Pancreas (tissue), 10 donors: Measurements from ENCODE around the gene FBN2. TPM values are rescaled to one million over a fixed set of nuclear protein-coding genes. Genes with fewer than 3 reads are reported as not detected.

ENCODE experiments used
- ATAC-seq, 4 donors: fragments of 200-7000 bp; cut with Tn5 transposase; one replicate each; pipeline versions ENCODE4 v1.8.0 to v1.9.1; 2020; ENCODE audit warnings: mild to moderate bottlenecking in 4 of 4, moderate library complexity in 4 of 4
- DNase-seq, 6 donors: peaks; one replicate each; pipeline ENCODE4 v3.0.0-alpha.2; 2020
- FAIRE-seq: peaks from 2 replicates; lab custom pipeline; 2012; peaks lifted over from hg19 to GRCh38; lab: Jason Lieb, UNC
- H3K27ac ChIP-seq, 4 donors: fragments of 200-600 bp; sonication (generic); 1 replicate in 3 of 4; 2 replicates in 1 of 4; pipeline versions ENCODE4 v1.5.0 to v1.8.0; 2020
- H3K27me3 ChIP-seq, 4 donors: fragments of 200-600 bp; one replicate each; pipeline ENCODE4 v1.8.0; 2021
- H3K36me3 ChIP-seq, 3 donors: fragments of 200-600 bp; sonication (generic) in 1 of 3; one replicate each; pipeline versions ENCODE4 v1.5.0 to v1.8.0; 2020 to 2021
- H3K4me1 ChIP-seq, 3 donors: fragments of 200-600 bp; one replicate each; pipeline ENCODE4 v1.8.0; 2021
- H3K4me3 ChIP-seq, 4 donors: fragments of 200-600 bp; sonication (generic) in 2 of 4; one replicate each; pipeline versions ENCODE4 v1.5.0 to v1.8.0; 2020 to 2021
- H3K9me3 ChIP-seq, 4 donors: fragments of 200-600 bp; one replicate each; pipeline ENCODE4 v1.8.0; 2021
- CTCF ChIP-seq, 4 donors: fragments of 200-600 bp; sonication (generic) in 3 of 4; IDR thresholded peaks; one replicate each; pipeline versions ENCODE4 v1.5.0 to v1.8.0; 2021; ENCODE audit warnings: antibody characterized with exemption in 4 of 4
- WGBS, 2 donors: extraction: QIAGEN DNeasy Blood & Tissue Kit; methylation state at CpG; one replicate each; pipeline ENCODE4 v1.1.7; 2013; 5-methylcytosine and 5-hydroxymethylcytosine counted together
- intact Hi-C, 3 donors: fragments of 100-400 bp; cut with DNase I; formaldehyde crosslinking; loops; one replicate each; pipeline versions ENCODE4 v1.11.1 to v1.14.2; 2022
- polyA plus RNA-seq, 2 donors: library from polyadenylated mRNA; stranded (reverse); fragments of 200-250 nt; gene quantifications; one replicate each; pipeline ENCODE4 v1.2.3, GENCODE V29; 2013
- total RNA-seq, 6 donors: library from RNA; stranded (reverse); fragmentation: NEBNext Ultra II Directional in 4 of 6; extraction: Animal tissue kit (Norgen Biotek cat#: 25700) in 4 of 6; gene quantifications; one replicate each; pipeline versions ENCODE4 v1.2.1 to v1.2.4, GENCODE V29; 2021 to 2023
- donor health status: healthy with polysubstance abuse.
- donor health status: DM: no; HTN: no; CAD: no; lungs with moderate emphysema.
- donor health status: DM: no; HTN: no; CAD: no.
- donor health status: control.
- donor health status: control.
- donor health status: Bipolar disorder and iron deficiency.
- donor health status: DM: yes; HTN: yes; CAD: no.
- donor health status: DM: no; HTN: no; CAD: no.
- donor health status: DM: no; HTN: no; CAD: no.
- donor health status: DM: yes; HTN: yes; CAD: no.

Gene FBN2
- total and polyA plus RNA-seq, 8 donors, result 0.04 to 0.78 (median 0.18) TPM; not detected in 3

DNA sequence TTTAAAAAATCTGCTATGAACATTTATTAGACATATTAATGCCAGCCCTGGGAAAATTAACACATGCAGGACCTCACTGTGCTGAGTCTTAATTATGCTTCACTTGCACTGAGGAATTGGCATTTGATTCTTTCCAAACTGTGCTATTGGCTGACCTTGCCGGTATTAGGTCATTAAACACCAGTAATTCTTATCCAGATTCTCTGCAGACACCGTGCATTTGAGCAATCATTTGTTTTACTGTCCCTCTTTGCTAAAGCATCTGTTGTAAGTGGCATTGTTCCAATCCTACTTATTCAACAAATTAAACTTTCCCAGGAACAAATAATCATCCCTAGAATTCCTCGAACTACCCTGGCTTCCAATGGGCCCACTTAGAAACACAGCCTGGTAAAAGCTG lies 309.5 kb downstream of the FBN2 start:
- H3K4me3 ChIP-seq, result no peak overlapping the region
- DNase-seq, result no peak
- no peaks in the 10 kb centered on the region for H3K27me3 ChIP-seq
- no peaks in the 10 kb centered on the region for H3K36me3 ChIP-seq
- no peaks in the 10 kb centered on the region for H3K4me1 ChIP-seq
- peak in 3 of 4 donors; percentile 19 to 47 (median 46) for ATAC-seq
- intact Hi-C loops, result no loop called here
- FAIRE-seq, result no peak
- no peaks in the 10 kb centered on the region for H3K9me3 ChIP-seq
- no peak overlapping the region for H3K27ac ChIP-seq
- no peak for TF ChIP-seq CTCF (IDR thresholded peaks at IDR 0.05)
- 22 to 25% methylated on average over 3 of the region's 3 CpGs for WGBS, 2 donors

DNA sequence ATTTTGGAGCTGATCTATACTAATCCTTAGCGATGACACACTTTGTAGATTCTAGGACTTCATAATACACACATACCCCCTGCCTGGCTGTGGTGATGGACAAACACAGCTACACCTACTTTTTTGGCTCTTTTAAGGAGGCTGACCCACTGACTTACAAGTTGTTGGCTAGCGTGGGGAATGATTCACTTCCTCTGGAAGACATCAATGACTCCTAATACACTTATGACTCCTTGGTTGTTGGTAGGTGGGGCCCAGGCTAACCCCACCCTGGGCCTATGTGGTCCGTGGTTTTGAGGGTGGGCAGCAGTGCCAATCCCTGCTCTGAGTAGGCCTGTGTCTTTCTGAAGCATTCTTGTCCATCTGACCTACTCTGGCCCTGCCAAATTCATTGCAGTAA lies 310.0 kb downstream of the FBN2 start:
- WGBS, 2 donors, result 83% methylated on average over 3 of the region's 3 CpGs
- H3K4me1 ChIP-seq, result no peaks in the 10 kb centered on the region
- H3K9me3 ChIP-seq, result no peaks in the 10 kb centered on the region
- no peak overlapping the region for H3K27ac ChIP-seq
- no peak overlapping the region for H3K4me3 ChIP-seq
- ATAC-seq (peak in 3 of 4 donors; percentile 14 to 62 (median 54)), FAIRE-seq (no peak), DNase-seq (no peak)
- intact Hi-C loops, result no loop called here
- no peak for TF ChIP-seq CTCF (IDR thresholded peaks at IDR 0.05)
- H3K36me3 ChIP-seq, result no peaks in the 10 kb centered on the region
- H3K27me3 ChIP-seq, result no peaks in the 10 kb centered on the region

- 91 to 93% methylated on average over 2 of the region's 2 CpGs for WGBS, 2 donors
Observed at GRCh38 chr5:128225245-128226030, 312.6 kb downstream of the FBN2 start.

DNA sequence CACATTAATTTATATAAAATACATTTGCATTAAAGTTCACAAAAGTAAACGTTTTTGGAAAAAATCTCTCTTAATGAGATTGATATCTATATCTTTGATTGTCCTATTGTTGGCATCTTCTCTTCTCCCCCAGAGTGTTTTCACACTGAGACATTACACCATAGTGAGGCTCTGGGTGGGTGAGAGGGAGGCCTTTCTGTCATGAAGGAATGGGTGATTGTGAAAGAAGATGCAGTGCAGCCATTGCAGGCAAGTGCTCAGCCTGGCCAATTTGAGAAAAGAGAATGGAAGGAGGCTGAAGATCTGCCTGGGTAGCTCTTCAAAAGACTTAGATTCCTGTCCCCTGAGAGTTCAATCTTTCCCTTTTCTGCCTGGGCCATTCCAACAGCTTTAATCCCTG lies 313.7 kb downstream of the FBN2 start:
- Histone ChIP-seq H3K27ac (no peak overlapping the region), H3K4me3 (no peak overlapping the region), H3K27me3 (no peaks in the 10 kb centered on the region), H3K4me1 (no peaks in the 10 kb centered on the region), H3K36me3 (no peaks in the 10 kb centered on the region), H3K9me3 (no peaks in the 10 kb centered on the region)
- WGBS, 2 donors, result 31 to 41% methylated on average over 1 of the region's 1 CpG
- ATAC-seq, result no peak
- FAIRE-seq, result no peak
- no peak for DNase-seq
- no peak for TF ChIP-seq CTCF (IDR thresholded peaks at IDR 0.05)
- intact Hi-C loops, result no loop called here

More at GRCh38 chr5:128225245-128226030, 312.6 kb downstream of the FBN2 start:
- no peaks in the 10 kb centered on the region for H3K4me1 ChIP-seq
- no peaks in the 10 kb centered on the region for H3K9me3 ChIP-seq
- DNase-seq, result no peak
- ATAC-seq, result no peak
- no peak for FAIRE-seq
- H3K4me3 ChIP-seq, result no peak overlapping the region
- no peak for TF ChIP-seq CTCF (IDR thresholded peaks at IDR 0.05)
- H3K36me3 ChIP-seq, result no peaks in the 10 kb centered on the region
- intact Hi-C loops, result no loop called here
- H3K27me3 ChIP-seq, result no peaks in the 10 kb centered on the region
- H3K27ac ChIP-seq, result no peak overlapping the region

- no peak overlapping the region for H3K27ac ChIP-seq
- no peaks in the 10 kb centered on the region for H3K9me3 ChIP-seq
- no peak for TF ChIP-seq CTCF (IDR thresholded peaks at IDR 0.05)
- H3K36me3 ChIP-seq, result no peaks in the 10 kb centered on the region
- H3K27me3 ChIP-seq, result no peaks in the 10 kb centered on the region
- no peak for DNase-seq
- WGBS, 2 donors, result 82 to 93% methylated on average over 2 of the region's 2 CpGs
- FAIRE-seq, result no peak
- intact Hi-C loops, result no loop called here
- H3K4me1 ChIP-seq, result no peaks in the 10 kb centered on the region
- no peak for ATAC-seq
- no peak overlapping the region for H3K4me3 ChIP-seq
Observed at GRCh38 chr5:128220841-128221240, 317.2 kb downstream of the FBN2 start.
